HepG2 (cell line): ENCODE results near the gene ZNF24. TPM values are rescaled to one million over a fixed set of nuclear protein-coding genes. Genes with fewer than 3 reads are reported as not detected.

ENCODE experiments used
- ATAD3A ChIP-seq: sonication (generic); formaldehyde crosslinking; IDR thresholded peaks from 2 replicates; pipeline ENCODE4 v1.4.0; 2020; ENCODE audit warnings: missing genetic modification reagents
- E2F5 ChIP-seq: sonication (generic); formaldehyde crosslinking; conservative IDR thresholded peaks from 2 replicates; pipeline ENCODE4 v1.4.0; 2020; ENCODE audit warnings: missing genetic modification reagents
- FOSL1 ChIP-seq: sonication (generic); formaldehyde crosslinking; IDR thresholded peaks from 2 replicates; pipeline ENCODE4 v1.9.0; 2021; ENCODE audit warnings: missing genetic modification reagents, borderline replicate concordance
- IRF2 ChIP-seq: IDR thresholded peaks from 2 replicates; pipeline ENCODE4 v1.6.1; 2018; ENCODE audit warnings: missing genetic modification reagents, missing compliant biosample characterization
- MLLT10 ChIP-seq: sonication (generic); formaldehyde crosslinking; IDR thresholded peaks from 2 replicates; pipeline ENCODE4 v1.4.0; 2020; ENCODE audit warnings: missing genetic modification reagents
- MXD3 ChIP-seq: IDR thresholded peaks from 2 replicates; pipeline ENCODE4 v1.6.1; 2016; ENCODE audit warnings: mild to moderate bottlenecking, missing biosample characterization, missing genetic modification reagents
- NR2F6 ChIP-seq, 2 experiments: IDR thresholded peaks; 2 replicates each; pipeline ENCODE4 v1.6.1; 2016; ENCODE audit warnings: antibody characterized with exemption in 1 of 2, mild to moderate bottlenecking in 1 of 2
- SETDB1 ChIP-seq: sonication (generic); formaldehyde crosslinking; IDR thresholded peaks from 2 replicates; pipeline ENCODE4 v1.5.1; 2020; ENCODE audit warnings: missing genetic modification reagents, mild to moderate bottlenecking, borderline replicate concordance
- TEAD2 ChIP-seq: sonication (generic); formaldehyde crosslinking; IDR thresholded peaks from 2 replicates; pipeline ENCODE4 v1.9.0; 2021; ENCODE audit warnings: missing genetic modification reagents
- ZFP36L1 ChIP-seq: sonication (generic); formaldehyde crosslinking; IDR thresholded peaks from 2 replicates; pipeline ENCODE4 v1.8.0; 2022; ENCODE audit warnings: mild to moderate bottlenecking, missing genetic modification reagents, moderate library complexity
- ZNF281 ChIP-seq: sonication (generic); formaldehyde crosslinking; IDR thresholded peaks from 2 replicates; pipeline ENCODE4 v1.4.0; 2020; ENCODE audit warnings: missing genetic modification reagents, borderline replicate concordance
- ZNF558 ChIP-seq: sonication (generic); formaldehyde crosslinking; IDR thresholded peaks from 2 replicates; pipeline ENCODE4 v1.9.0; 2022; ENCODE audit warnings: mild to moderate bottlenecking, missing genetic modification reagents, borderline replicate concordance
- ZNF605 ChIP-seq: sonication (generic); formaldehyde crosslinking; IDR thresholded peaks from 2 replicates; pipeline ENCODE4 v1.8.0; 2022; ENCODE audit warnings: mild to moderate bottlenecking, missing genetic modification reagents
- ZNF644 ChIP-seq: IDR thresholded peaks from 2 replicates; pipeline ENCODE4 v1.6.1; 2016; ENCODE audit warnings: low read depth
- ZNF761 ChIP-seq: sonication (generic); formaldehyde crosslinking; conservative IDR thresholded peaks from 2 replicates; pipeline ENCODE4 v1.4.0; 2020; ENCODE audit warnings: mild to moderate bottlenecking, missing genetic modification reagents
- ZSCAN22 ChIP-seq: sonication (generic); formaldehyde crosslinking; IDR thresholded peaks from 2 replicates; pipeline ENCODE4 v1.4.0; 2020; ENCODE audit warnings: mild to moderate bottlenecking, missing genetic modification reagents
- polyA plus RNA-seq, 8 experiments: library from polyadenylated mRNA; depleted of rRNA in 3 of 8; stranded (reverse) in 7 of 8; unstranded in 1 of 8; fragments of >200 nt; fragmentation: Illumina TruSeq in 4 of 8; extraction: Trizol in 4 of 8; gene quantifications; 2 replicates each; pipeline versions ENCODE4 v1.2.1 to v1.2.3, GENCODE V29; 2011 to 2016; ENCODE audit warnings: low read depth in 4 of 8, missing spikeins in 1 of 8, mixed read lengths in 1 of 8; ENCODE audit not compliant: insufficient read depth in 1 of 8
- total RNA-seq, 5 experiments: library from RNA; depleted of rRNA; stranded (reverse); fragments of >200 nt; fragmentation: Illumina TruSeq; extraction: Trizol; gene quantifications; 2 replicates each; pipeline ENCODE4 v1.2.3, GENCODE V29; 2016; ENCODE audit warnings: low read depth in 1 of 5
- TF ChIP-seq, protein P1 (sequence below): sonication (generic); formaldehyde crosslinking; IDR thresholded peaks from 2 replicates; pipeline ENCODE4 v1.4.0; 2020; ENCODE audit warnings: mild to moderate bottlenecking, missing genetic modification reagents

ZNF24 gene
- total and polyA plus RNA-seq, 2 of the 13 experiments (the other 11 are each of a cell fraction or from before 2014, with no cell fraction given), result 19.5 to 41.1 TPM

DNA sequence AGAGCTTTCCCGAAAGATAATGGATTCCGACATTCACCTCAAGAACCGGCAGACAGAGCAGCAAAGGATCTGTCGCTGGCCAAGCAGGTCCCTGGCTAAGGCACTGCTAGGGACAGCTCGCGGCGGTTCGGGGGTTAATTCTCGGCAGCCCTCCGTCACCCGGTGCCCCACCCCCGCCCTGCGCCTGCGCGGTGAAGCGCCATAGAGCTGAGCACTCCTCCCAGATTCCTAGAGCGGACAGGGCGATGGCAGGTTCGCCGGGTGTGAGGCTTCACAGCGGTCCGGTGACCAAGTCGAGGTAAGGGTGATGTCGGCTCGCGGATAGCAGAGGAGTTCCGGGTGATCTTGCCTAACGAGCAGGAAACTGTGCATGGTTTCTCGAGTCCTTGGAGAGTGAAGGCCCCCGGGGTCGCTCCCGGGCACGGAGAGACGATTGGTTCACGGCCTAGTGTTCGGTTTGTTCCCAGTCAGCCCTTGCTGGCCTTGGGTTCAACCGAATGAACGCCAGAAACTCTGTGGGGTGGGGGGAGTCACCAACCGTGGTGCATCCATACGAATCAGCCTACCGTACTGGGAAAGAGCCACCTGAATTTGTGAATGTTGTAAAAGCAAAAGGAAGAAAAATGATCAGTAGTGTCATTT lies 54.0 kb downstream of the ZNF24 start, which contains the start of gene ZSCAN30 (continued):
- TF ChIP-seq IRF2, result peak; percentile 91
- peak; percentile 78 for TF ChIP-seq ZNF281 (CRISPR knock-in tag)
- TF ChIP-seq SETDB1 (CRISPR knock-in tag), result no peak
- peak; percentile 100 for TF ChIP-seq ZNF605 (CRISPR knock-in tag)
- TF ChIP-seq ZNF644 (CRISPR knock-in tag), result peak; percentile 83; the same call in 1 of the 2 replicates
- peak; percentile 76; the same call in 1 of the 2 replicates for TF ChIP-seq ZSCAN22 (CRISPR knock-in tag)
- no peak for TF ChIP-seq MLLT10 (CRISPR knock-in tag)
- TF ChIP-seq ZFP36L1 (CRISPR knock-in tag), result peak; percentile 90
- no peak for TF ChIP-seq NR2F6 (IDR thresholded peaks at IDR 0.05)
- TF ChIP-seq NR2F6 (CRISPR knock-in tag; IDR thresholded peaks at IDR 0.05), result peak; percentile 27; the same call in 1 of the 2 replicates
- no peak for TF ChIP-seq E2F5
- TF ChIP-seq TEAD2 (CRISPR knock-in tag), result no peak
- peak; percentile 93; the same call in 1 of the 2 replicates for TF ChIP-seq ZNF558
- 0 out of 2 replicates have a peak, but pooled peaks have one; percentile 58 for TF ChIP-seq MXD3 (CRISPR knock-in tag)
- TF ChIP-seq, protein P1, sequence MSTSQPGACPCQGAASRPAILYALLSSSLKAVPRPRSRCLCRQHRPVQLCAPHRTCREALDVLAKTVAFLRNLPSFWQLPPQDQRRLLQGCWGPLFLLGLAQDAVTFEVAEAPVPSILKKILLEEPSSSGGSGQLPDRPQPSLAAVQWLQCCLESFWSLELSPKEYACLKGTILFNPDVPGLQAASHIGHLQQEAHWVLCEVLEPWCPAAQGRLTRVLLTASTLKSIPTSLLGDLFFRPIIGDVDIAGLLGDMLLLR (CRISPR knock-in tag), result peak; percentile 95
- TF ChIP-seq ATAD3A, result no peak
- no peak for TF ChIP-seq FOSL1 (CRISPR knock-in tag)
- TF ChIP-seq ZNF761, result peak; percentile 86; the same call in 1 of the 2 replicates
